NCI-H128 (cell line): ENCODE data around the gene GOLGA6L10.
"Not testable (repeated sequence)": the region's sequence is repeated elsewhere in the genome, so short reads cannot be mapped to it uniquely, and the experiment has no call there.

Experiments
- DNase-seq: peaks from one replicate; lab custom pipeline; 2025; ENCODE audit not compliant: unreplicated experiment; lab: John Stamatoyannopoulos, UW

Gene GOLGA6L10

GRCh38 chr15:82301296-82302016 is 47.8 kb downstream of the GOLGA6L10 start:
- no peak for DNase-seq

GRCh38 chr15:82300883-82301282 is 48.4 kb downstream of the GOLGA6L10 start:
- DNase-seq: no peak

GRCh38 chr15:82300326-82300725 is 48.9 kb downstream of the GOLGA6L10 start:
- DNase-seq: not testable (repeated sequence)

GRCh38 chr15:82299511-82299914 is 49.8 kb downstream of the GOLGA6L10 start:
- not testable (repeated sequence) for DNase-seq

GRCh38 chr15:82298520-82298919 is 50.8 kb downstream of the GOLGA6L10 start:
- DNase-seq: no peak

GRCh38 chr15:82298032-82298431 is 51.2 kb downstream of the GOLGA6L10 start:
- DNase-seq: no peak

GRCh38 chr15:82297546-82297945 is 51.7 kb downstream of the GOLGA6L10 start:
- no peak for DNase-seq

GRCh38 chr15:82294061-82294690 is 55.1 kb downstream of the GOLGA6L10 start:
- DNase-seq: no peak

GRCh38 chr15:82292271-82292670 is 57.0 kb downstream of the GOLGA6L10 start:
- DNase-seq: no peak
